Neural progenitor cell (in vitro differentiated cells): ENCODE measurements around the gene NR1H2. TPM values are rescaled to one million over a fixed set of nuclear protein-coding genes. Genes with fewer than 3 reads are reported as not detected.

Experiments
- DNase-seq: peaks from one replicate; pipeline ENCODE4 v3.0.0-alpha.2; 2016; ENCODE audit warnings: low spot score
- H2AFZ ChIP-seq: fragments of 200-600 bp; sonication (generic); replicated peaks from 2 replicates; pipeline ENCODE4 v1.6.1; 2016; ENCODE audit warnings: antibody characterized with exemption
- H3F3A ChIP-seq: fragments of 200-600 bp; sonication (generic); 2 replicates; pipeline ENCODE4 v1.6.1; 2016; ENCODE audit warnings: antibody characterized with exemption, low read depth
- H3K27ac ChIP-seq: fragments of 200-600 bp; sonication (generic); 2 replicates; pipeline ENCODE4 v1.5.1; 2016; ENCODE audit warnings: mild to moderate bottlenecking
- H3K27me3 ChIP-seq: fragments of 200-600 bp; sonication (generic); 2 replicates; pipeline ENCODE4 v1.6.1; 2016; ENCODE audit warnings: mild to moderate bottlenecking, moderate library complexity
- H3K36me3 ChIP-seq: fragments of 200-600 bp; sonication (generic); 2 replicates; pipeline ENCODE4 v1.5.1; 2016
- H3K4me1 ChIP-seq: fragments of 200-600 bp; sonication (generic); 2 replicates; pipeline ENCODE4 v1.6.1; 2016; ENCODE audit warnings: mixed run types
- H3K4me2 ChIP-seq: fragments of 200-600 bp; sonication (generic); 2 replicates; pipeline ENCODE4 v1.6.1; 2016
- H3K4me3 ChIP-seq: fragments of 200-600 bp; sonication (generic); 2 replicates; pipeline ENCODE4 v1.5.1; 2016
- H3K79me2 ChIP-seq: fragments of 200-600 bp; sonication (generic); 2 replicates; pipeline ENCODE4 v1.6.1; 2016; ENCODE audit warnings: low read depth
- H3K9ac ChIP-seq: fragments of 200-600 bp; sonication (generic); 2 replicates; pipeline ENCODE4 v1.6.1; 2016
- H3K9me3 ChIP-seq: fragments of 200-600 bp; sonication (generic); 2 replicates; pipeline ENCODE4 v1.5.1; 2016; ENCODE audit warnings: low read depth
- H4K20me1 ChIP-seq: fragments of 200-600 bp; sonication (generic); 2 replicates; pipeline ENCODE4 v1.6.1; 2016; ENCODE audit warnings: low read depth
- H3K27ac Mint-ChIP-seq: 3 replicates; pipeline ENCODE4 v1.8.0; 2021; ENCODE audit warnings: mixed read lengths
- H3K27me3 Mint-ChIP-seq: 2 replicates; pipeline ENCODE4 v1.8.0; 2022; ENCODE audit warnings: low read depth, mild to moderate bottlenecking, inconsistent platforms, moderate library complexity, mixed read lengths; ENCODE audit not compliant: insufficient read depth
- H3K36me3 Mint-ChIP-seq: 3 replicates; pipeline ENCODE4 v1.8.0; 2021; ENCODE audit warnings: mixed read lengths
- H3K4me1 Mint-ChIP-seq: 3 replicates; pipeline ENCODE4 v1.8.0; 2021; ENCODE audit warnings: mixed read lengths
- H3K4me3 Mint-ChIP-seq: 3 replicates; pipeline ENCODE4 v1.8.0; 2021; ENCODE audit warnings: mild to moderate bottlenecking, moderate library complexity, mixed read lengths
- H3K9me3 Mint-ChIP-seq: 3 replicates; pipeline ENCODE4 v1.8.0; 2020; ENCODE audit warnings: mixed read lengths
- EZH2 ChIP-seq: fragments of 200-600 bp; sonication (generic); IDR thresholded peaks from 2 replicates; pipeline ENCODE4 v1.6.1; 2017; ENCODE audit warnings: antibody characterized with exemption, mild to moderate bottlenecking, moderate library complexity
- EZH2phosphoT487 ChIP-seq: fragments of 200-600 bp; sonication (generic); IDR thresholded peaks from 2 replicates; pipeline ENCODE4 v1.6.1; 2017; ENCODE audit warnings: antibody characterized with exemption
- total RNA-seq: library from RNA; depleted of rRNA; stranded (reverse); fragments of >200 nt; gene quantifications from 2 replicates; pipeline ENCODE4 v1.2.3, GENCODE V29; 2015; ENCODE audit warnings: low replicate concordance
- TF ChIP-seq, protein P1 (sequence below): fragments of 200-600 bp; sonication (generic); IDR thresholded peaks from 2 replicates; pipeline ENCODE4 v1.5.1; 2017; ENCODE audit warnings: antibody characterized with exemption, mild to moderate bottlenecking

NR1H2 gene
- total RNA-seq, 1 donor from 2014 or later = 25.4 TPM

DNA sequence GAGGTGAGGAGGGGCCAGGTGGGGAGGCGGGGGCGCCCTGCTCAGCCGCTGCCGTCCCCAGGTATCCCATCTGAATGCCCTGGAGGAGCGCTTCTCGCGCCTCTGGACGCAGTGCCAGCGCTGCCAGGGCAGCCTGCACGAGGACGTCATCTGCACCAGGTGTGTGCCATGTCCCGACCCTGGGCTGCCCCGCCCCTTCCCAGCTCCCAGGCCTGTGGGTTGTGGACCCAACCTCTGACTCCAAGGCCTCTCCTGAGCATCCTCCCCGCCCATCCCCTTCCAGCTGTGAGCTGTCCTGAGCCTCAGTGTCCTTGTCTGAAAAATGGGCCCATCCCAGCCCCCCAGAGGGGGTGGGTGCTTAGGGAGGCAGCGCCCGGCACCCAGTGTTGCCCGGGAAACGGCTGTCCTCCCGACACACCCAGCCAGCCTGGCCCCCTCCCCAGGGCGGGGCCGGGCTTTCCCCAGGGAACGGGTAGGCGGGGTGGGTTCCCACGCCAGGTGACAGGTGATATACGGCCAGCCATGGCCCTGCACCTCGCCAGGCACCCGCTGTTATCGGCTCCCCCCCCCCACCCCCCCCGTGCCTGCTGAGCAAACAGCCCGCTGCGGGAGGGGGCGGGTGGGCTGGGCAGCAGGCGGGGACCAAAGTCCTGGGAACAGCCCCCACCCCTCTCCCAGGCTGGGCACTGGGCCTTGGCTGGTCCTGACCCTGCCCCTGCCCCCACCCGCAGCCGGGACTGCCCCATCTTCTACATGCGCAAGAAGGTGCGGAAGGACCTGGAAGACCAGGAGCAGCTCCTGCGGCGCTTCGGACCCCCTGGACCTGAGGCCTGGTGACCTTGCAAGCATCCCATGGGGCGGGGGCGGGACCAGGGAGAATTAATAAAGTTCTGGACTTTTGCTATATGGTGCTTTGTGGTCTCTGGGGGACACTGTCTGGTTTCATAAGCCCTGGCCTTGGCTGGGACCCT is 41.1 kb downstream of the NR1H2 start:
- Histone ChIP-seq H3K36me3 (no peaks in the 10 kb centered on the region), H2AFZ (no peak overlapping the region), H3K4me1 (peaks cover 7% of the 10 kb centered on the region), H3K4me2 (no peak overlapping the region), H3F3A (peaks cover 12% of the 10 kb centered on the region), H3K9ac (no peak overlapping the region), H4K20me1 (peaks cover 14% of the 10 kb centered on the region), H3K4me3 (no peak overlapping the region), H3K79me2 (no peaks in the 10 kb centered on the region), H3K9me3 (no peaks in the 10 kb centered on the region), H3K27ac (no peak overlapping the region), H3K27me3 (peaks cover 30% of the 10 kb centered on the region)
- H3K4me3 Mint-ChIP-seq = no peak overlapping the region
- peaks cover 15% of the 10 kb centered on the region for H3K4me1 Mint-ChIP-seq
- peaks cover 15% of the 10 kb centered on the region for H3K27me3 Mint-ChIP-seq
- no peak overlapping the region for H3K27ac Mint-ChIP-seq
- H3K9me3 Mint-ChIP-seq = no peaks in the 10 kb centered on the region
- peaks cover 5% of the 10 kb centered on the region for H3K36me3 Mint-ChIP-seq
- TF ChIP-seq EZH2 = no peak
- TF ChIP-seq, protein P1, sequence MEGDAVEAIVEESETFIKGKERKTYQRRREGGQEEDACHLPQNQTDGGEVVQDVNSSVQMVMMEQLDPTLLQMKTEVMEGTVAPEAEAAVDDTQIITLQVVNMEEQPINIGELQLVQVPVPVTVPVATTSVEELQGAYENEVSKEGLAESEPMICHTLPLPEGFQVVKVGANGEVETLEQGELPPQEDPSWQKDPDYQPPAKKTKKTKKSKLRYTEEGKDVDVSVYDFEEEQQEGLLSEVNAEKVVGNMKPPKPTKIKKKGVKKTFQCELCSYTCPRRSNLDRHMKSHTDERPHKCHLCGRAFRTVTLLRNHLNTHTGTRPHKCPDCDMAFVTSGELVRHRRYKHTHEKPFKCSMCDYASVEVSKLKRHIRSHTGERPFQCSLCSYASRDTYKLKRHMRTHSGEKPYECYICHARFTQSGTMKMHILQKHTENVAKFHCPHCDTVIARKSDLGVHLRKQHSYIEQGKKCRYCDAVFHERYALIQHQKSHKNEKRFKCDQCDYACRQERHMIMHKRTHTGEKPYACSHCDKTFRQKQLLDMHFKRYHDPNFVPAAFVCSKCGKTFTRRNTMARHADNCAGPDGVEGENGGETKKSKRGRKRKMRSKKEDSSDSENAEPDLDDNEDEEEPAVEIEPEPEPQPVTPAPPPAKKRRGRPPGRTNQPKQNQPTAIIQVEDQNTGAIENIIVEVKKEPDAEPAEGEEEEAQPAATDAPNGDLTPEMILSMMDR = no peak
- no peak for TF ChIP-seq EZH2phosphoT487
- DNase-seq = no peak

DNA sequence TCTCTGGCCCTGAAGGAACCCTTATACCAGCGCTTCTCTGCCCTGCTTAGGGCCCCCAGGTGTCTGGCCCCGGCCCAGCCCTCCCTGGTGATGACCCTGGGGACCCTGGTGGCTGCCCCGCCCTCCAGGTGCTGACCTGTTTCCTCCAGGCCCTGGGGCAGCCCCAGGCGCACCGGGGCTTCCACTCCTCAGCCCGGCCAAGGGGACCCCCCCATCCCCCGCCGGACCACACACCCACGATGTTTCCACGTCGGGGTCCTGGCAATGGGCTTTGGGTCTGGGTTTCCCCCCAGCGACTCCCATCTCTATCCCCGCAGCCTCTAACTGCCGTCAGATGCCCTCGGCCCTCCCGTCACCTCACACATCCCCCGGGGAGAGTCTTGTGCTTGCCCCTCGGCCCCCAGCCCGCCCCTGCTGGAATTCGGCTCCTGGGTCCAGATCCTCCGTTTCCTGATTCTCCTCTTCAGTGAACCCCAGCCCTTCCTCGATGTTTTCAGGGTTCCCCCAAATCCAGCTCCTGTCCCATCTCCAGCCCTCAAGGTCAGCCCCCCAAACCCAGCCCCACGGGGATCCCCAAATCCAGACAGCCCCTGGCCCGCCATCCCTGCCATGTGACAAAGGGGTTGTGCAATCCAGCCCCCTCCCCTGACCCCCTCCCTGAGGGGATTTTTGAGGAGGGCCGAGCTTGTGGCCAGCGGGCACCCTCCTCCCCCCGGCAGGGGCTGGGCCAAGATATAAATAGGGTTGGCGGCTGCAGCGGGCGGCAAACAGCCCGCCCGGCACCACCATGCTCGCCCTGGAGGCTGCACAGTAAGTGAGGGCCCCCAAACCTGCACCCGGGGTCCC is 42.1 kb downstream of the NR1H2 start, which contains the start of gene SPIB:
Gene SPIB, plus strand, starts transcription at position 763 of the 846 bp plus-strand sequence. Its CDS starts 25 bp downstream, at position 788.
- Histone ChIP-seq H3K9me3 (no peaks in the 10 kb centered on the region), H3K4me3 (peak within 1 kb of the TSS; percentile 37), H3K4me2 (peak within 1 kb of the TSS; percentile 79), H2AFZ (peak within 1 kb of the TSS; percentile 63), H3K79me2 (no peaks in the 10 kb centered on the region), H3K9ac (no peak within 1 kb of the TSS), H3K4me1 (peaks cover 7% of the 10 kb centered on the region), H3K36me3 (no peaks in the 10 kb centered on the region), H3F3A (peaks cover 11% of the 10 kb centered on the region), H3K27me3 (peaks cover 30% of the 10 kb centered on the region), H3K27ac (no peak within 1 kb of the TSS), H4K20me1 (peaks cover 14% of the 10 kb centered on the region)
- H3K27ac Mint-ChIP-seq = no peak within 1 kb of the TSS
- H3K27me3 Mint-ChIP-seq = peaks cover 13% of the 10 kb centered on the region
- peaks cover 15% of the 10 kb centered on the region for H3K4me1 Mint-ChIP-seq
- TF ChIP-seq, protein P1 = no peak
- TF ChIP-seq EZH2 = no peak
- TF ChIP-seq EZH2phosphoT487 = no peak
- no peaks in the 10 kb centered on the region for H3K36me3 Mint-ChIP-seq
- no peak within 1 kb of the TSS for H3K4me3 Mint-ChIP-seq
- H3K9me3 Mint-ChIP-seq = no peaks in the 10 kb centered on the region
- peak; percentile 24 for DNase-seq

DNA sequence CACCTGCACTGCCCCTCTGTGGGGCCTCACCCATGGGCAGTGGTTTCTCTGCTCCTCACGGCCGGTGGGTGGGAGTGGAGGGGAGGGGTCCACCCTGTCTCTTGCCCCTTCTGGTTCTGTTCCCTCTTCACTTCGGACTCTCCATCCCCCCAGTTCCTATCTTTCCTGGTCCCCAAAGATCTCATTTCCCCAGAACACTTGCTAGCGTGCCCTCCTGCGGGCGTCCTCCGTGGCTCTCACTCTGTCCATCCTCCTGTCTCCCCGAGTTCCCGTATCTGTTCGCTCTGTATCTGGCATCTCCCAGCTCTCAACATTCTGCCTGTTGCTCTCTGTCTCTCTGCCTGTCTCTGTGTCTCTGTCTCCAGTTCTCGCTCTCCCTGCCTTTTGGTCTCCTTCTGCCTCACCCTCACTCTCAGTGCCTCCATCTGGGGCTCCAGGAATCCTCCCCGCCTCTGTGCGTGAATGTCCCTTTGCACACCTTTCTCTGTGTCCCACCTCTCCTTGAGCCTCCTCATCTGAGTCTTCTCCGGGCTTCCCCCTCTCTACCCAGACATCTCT is 42.8 kb downstream of the NR1H2 start:
- no peaks in the 10 kb centered on the region for H3K36me3 Mint-ChIP-seq
- H3K27me3 Mint-ChIP-seq = peaks cover 16% of the 10 kb centered on the region
- TF ChIP-seq EZH2phosphoT487 (no peak), EZH2 (no peak)
- TF ChIP-seq, protein P1 = no peak
- Histone ChIP-seq H3F3A (peaks cover 4% of the 10 kb centered on the region), H3K4me1 (peaks cover 7% of the 10 kb centered on the region), H2AFZ (peak overlapping the region; percentile 63), H3K9ac (no peak overlapping the region), H3K27ac (no peak overlapping the region), H3K9me3 (no peaks in the 10 kb centered on the region), H3K4me3 (peak overlapping the region; percentile 37), H3K27me3 (peaks cover 30% of the 10 kb centered on the region), H3K79me2 (no peaks in the 10 kb centered on the region), H3K4me2 (peak overlapping the region; percentile 79), H3K36me3 (no peaks in the 10 kb centered on the region), H4K20me1 (peaks cover 9% of the 10 kb centered on the region)
- no peaks in the 10 kb centered on the region for H3K9me3 Mint-ChIP-seq
- no peak for DNase-seq
- H3K4me3 Mint-ChIP-seq = no peak overlapping the region
- H3K4me1 Mint-ChIP-seq = peaks cover 15% of the 10 kb centered on the region
- no peak overlapping the region for H3K27ac Mint-ChIP-seq
